ENCODE data around the gene FOXO4. TPM values are rescaled to one million over a fixed set of nuclear protein-coding genes. Genes with fewer than 3 reads are reported as not detected.
A peak's percentile ranks its signal among the peaks of the same experiment; 100 is the strongest.

The FOXO4 gene
- total RNA-seq, 3 donors from 2014 or later (not counting 1 experiment from before 2014, with no cell fraction given): 47.3 to 57.2 (median 51.2) TPM

GRCh38 chrX:71056867-71057266 is 38.8 kb upstream of the FOXO4 start:
- intact Hi-C loops (cut with micrococcal nuclease): no loop called here
- H3K4me1 ChIP-seq (ENCODE audit: control insufficient read depth, insufficient read depth, low read length): peaks cover 12% of the 10 kb centered on the region

GRCh38 chrX:71057848-71058530 is 37.7 kb upstream of the FOXO4 start:
- H3K27ac ChIP-seq (ENCODE audit: low read length): no peak overlapping the region
- H3K9me3 ChIP-seq (ENCODE audit: control insufficient read depth, insufficient read depth, low read length): no peaks in the 10 kb centered on the region
- H3K4me3 ChIP-seq (ENCODE audit: low read length): no peak overlapping the region
- H3K27me3 ChIP-seq (ENCODE audit: control insufficient read depth, insufficient read depth, low read length): no peaks in the 10 kb centered on the region
- no peak for TF ChIP-seq CTCF (IDR thresholded peaks at IDR 0.05)
- intact Hi-C loops (cut with micrococcal nuclease): no loop called here
- Mint-ChIP-seq H3K27ac (peak overlapping the region; percentile 4 to 77), H3K4me3 (peak overlapping the region; percentile 1), H3K4me1 (peaks cover 20% of the 10 kb centered on the region in 2 donors), H3K27me3 (ENCODE audit: low read depth in 2 of 2) (no peaks in the 10 kb centered on the region), H3K36me3 (no peaks in the 10 kb centered on the region), H3K9me3 (no peaks in the 10 kb centered on the region)
- DNase-seq (no peak), ATAC-seq (no peak)
- H3K4me1 ChIP-seq (ENCODE audit: control insufficient read depth, insufficient read depth, low read length): peaks cover 7% of the 10 kb centered on the region
- WGBS (ENCODE audit: insufficient coverage): 100% methylated on average over 1 of the region's 3 CpGs
- peaks cover 22% of the 10 kb centered on the region for H3K36me3 ChIP-seq (ENCODE audit: control insufficient read depth, insufficient read depth, low read length)

More at GRCh38 chrX:71056867-71057266, 38.8 kb upstream of the FOXO4 start:
- peak overlapping the region in 1 of 2 donors; percentile 63 for H3K27ac Mint-ChIP-seq
- no peak for TF ChIP-seq CTCF (IDR thresholded peaks at IDR 0.05)
- Histone ChIP-seq H3K27ac (ENCODE audit: low read length) (no peak overlapping the region), H3K36me3 (ENCODE audit: control insufficient read depth, insufficient read depth, low read length) (peaks cover 20% of the 10 kb centered on the region), H3K27me3 (ENCODE audit: control insufficient read depth, insufficient read depth, low read length) (no peaks in the 10 kb centered on the region), H3K9me3 (ENCODE audit: control insufficient read depth, insufficient read depth, low read length) (no peaks in the 10 kb centered on the region), H3K4me3 (ENCODE audit: low read length) (no peak overlapping the region)
- no peaks in the 10 kb centered on the region for H3K9me3 Mint-ChIP-seq
- peaks cover 20% of the 10 kb centered on the region in 2 donors for H3K4me1 Mint-ChIP-seq
- H3K27me3 Mint-ChIP-seq (ENCODE audit: low read depth in 2 of 2): no peaks in the 10 kb centered on the region
- ATAC-seq (no peak), DNase-seq (no peak)
- H3K4me3 Mint-ChIP-seq: no peak overlapping the region
- H3K36me3 Mint-ChIP-seq: no peaks in the 10 kb centered on the region

GRCh38 chrX:71060127-71060526 is 35.5 kb upstream of the FOXO4 start:
- Histone ChIP-seq H3K9me3 (ENCODE audit: control insufficient read depth, insufficient read depth, low read length) (no peaks in the 10 kb centered on the region), H3K27me3 (ENCODE audit: control insufficient read depth, insufficient read depth, low read length) (no peaks in the 10 kb centered on the region), H3K27ac (ENCODE audit: low read length) (no peak overlapping the region), H3K4me1 (ENCODE audit: control insufficient read depth, insufficient read depth, low read length) (peaks cover 3% of the 10 kb centered on the region), H3K4me3 (ENCODE audit: low read length) (no peak overlapping the region), H3K36me3 (ENCODE audit: control insufficient read depth, insufficient read depth, low read length) (peaks cover 22% of the 10 kb centered on the region)
- no peak overlapping the region for H3K27ac Mint-ChIP-seq
- no peak overlapping the region for H3K4me3 Mint-ChIP-seq
- DNase-seq (no peak), ATAC-seq (no peak)
- no peaks in the 10 kb centered on the region for H3K9me3 Mint-ChIP-seq
- intact Hi-C loops (cut with micrococcal nuclease): no loop called here
- H3K27me3 Mint-ChIP-seq (ENCODE audit: low read depth in 2 of 2): no peaks in the 10 kb centered on the region
- no peak for TF ChIP-seq CTCF (IDR thresholded peaks at IDR 0.05)
- peaks cover 20 to 29% of the 10 kb centered on the region in 2 donors for H3K4me1 Mint-ChIP-seq
- no peaks in the 10 kb centered on the region for H3K36me3 Mint-ChIP-seq

GRCh38 chrX:71067089-71067488 is 28.6 kb upstream of the FOXO4 start:
- intact Hi-C loops (cut with micrococcal nuclease): loop anchor here (5.0 kb wide), 1 partner anchor 45 kb away; the partner anchor contains the start of gene IL2RG
- H3K4me3 Mint-ChIP-seq: peak overlapping the region; percentile 96
- peaks cover 11 to 21% of the 10 kb centered on the region in 2 donors for H3K4me1 Mint-ChIP-seq
- Histone ChIP-seq H3K36me3 (ENCODE audit: control insufficient read depth, insufficient read depth, low read length) (no peaks in the 10 kb centered on the region), H3K4me3 (ENCODE audit: low read length) (peak overlapping the region; percentile 85), H3K9me3 (ENCODE audit: control insufficient read depth, insufficient read depth, low read length) (no peaks in the 10 kb centered on the region), H3K4me1 (ENCODE audit: control insufficient read depth, insufficient read depth, low read length) (peaks cover 9% of the 10 kb centered on the region), H3K27me3 (ENCODE audit: control insufficient read depth, insufficient read depth, low read length) (no peaks in the 10 kb centered on the region), H3K27ac (ENCODE audit: low read length) (peak overlapping the region; percentile 95)
- DNase-seq: no peak
- H3K9me3 Mint-ChIP-seq: no peaks in the 10 kb centered on the region
- no peak for ATAC-seq
- no peaks in the 10 kb centered on the region for H3K36me3 Mint-ChIP-seq
- WGBS (ENCODE audit: insufficient coverage): 23% methylated on average over 2 of the region's 2 CpGs
- no peaks in the 10 kb centered on the region for H3K27me3 Mint-ChIP-seq (ENCODE audit: low read depth in 2 of 2)
- TF ChIP-seq CTCF (IDR thresholded peaks at IDR 0.05): no peak
- H3K27ac Mint-ChIP-seq: peak overlapping the region; percentile 88 to 97

Data from natural killer cell (primary cell).